Measurements from ENCODE around the gene FBXW5. TPM values are rescaled to one million over a fixed set of nuclear protein-coding genes. Genes with fewer than 3 reads are reported as not detected.

FBXW5 gene
- total RNA-seq, 4 donors from 2014 or later = 67.4 to 111 (median 75.3) TPM

- peaks cover 8 to 16% of the 10 kb centered on the region in 2 donors for H3K27me3 ChIP-seq
Observed at GRCh38 chr9:136988872-136989271, 44.3 kb upstream of the FBXW5 start.

GRCh38 chr9:136985853-136986252, 41.3 kb upstream of the FBXW5 start:
- Histone ChIP-seq H3K27ac (no peak overlapping the region), H3K36me3 (no peaks in the 10 kb centered on the region), H3K9me3 (no peaks in the 10 kb centered on the region), H3K27me3 (peaks cover 8 to 16% of the 10 kb centered on the region in 2 donors), H3K4me1 (no peaks in the 10 kb centered on the region), H3K4me3 (no peak overlapping the region)
- DNase-seq = no peak
- intact Hi-C loops (cut with DNase I; ENCODE audit: low total_unique reads) = no loop called here
- TF ChIP-seq POLR2A (IDR thresholded peaks at IDR 0.05) = no peak
- no peak for TF ChIP-seq CTCF (IDR thresholded peaks at IDR 0.05)

More at GRCh38 chr9:136988872-136989271, 44.3 kb upstream of the FBXW5 start:
- intact Hi-C loops (cut with DNase I; ENCODE audit: low total_unique reads) = no loop called here
- no peak for TF ChIP-seq CTCF (IDR thresholded peaks at IDR 0.05)
- no peak for DNase-seq
- H3K27ac ChIP-seq = no peak overlapping the region
- no peaks in the 10 kb centered on the region for H3K9me3 ChIP-seq
- peaks cover 0 to 6% of the 10 kb centered on the region in 2 donors for H3K4me1 ChIP-seq
- H3K4me3 ChIP-seq = no peak overlapping the region
- H3K36me3 ChIP-seq = no peaks in the 10 kb centered on the region

GRCh38 chr9:136985027-136985602, 40.6 kb upstream of the FBXW5 start:
- intact Hi-C loops (cut with DNase I; ENCODE audit: low total_unique reads) = no loop called here
- H3K4me1 ChIP-seq = no peaks in the 10 kb centered on the region
- H3K36me3 ChIP-seq = no peaks in the 10 kb centered on the region
- H3K9me3 ChIP-seq = no peaks in the 10 kb centered on the region
- peaks cover 8 to 16% of the 10 kb centered on the region in 2 donors for H3K27me3 ChIP-seq
- H3K27ac ChIP-seq = no peak overlapping the region
- TF ChIP-seq CTCF (IDR thresholded peaks at IDR 0.05) = no peak
- TF ChIP-seq POLR2A (IDR thresholded peaks at IDR 0.05) = no peak
- no peak for DNase-seq
- no peak overlapping the region for H3K4me3 ChIP-seq

GRCh38 chr9:136984464-136985026, 40.0 kb upstream of the FBXW5 start:
- no peak overlapping the region for H3K4me3 ChIP-seq
- peaks cover 8 to 16% of the 10 kb centered on the region in 2 donors for H3K27me3 ChIP-seq
- TF ChIP-seq CTCF (IDR thresholded peaks at IDR 0.05) (no peak), POLR2A (IDR thresholded peaks at IDR 0.05) (no peak)
- H3K27ac ChIP-seq = no peak overlapping the region
- no peaks in the 10 kb centered on the region for H3K36me3 ChIP-seq
- no peak for DNase-seq
- intact Hi-C loops (cut with DNase I; ENCODE audit: low total_unique reads) = no loop called here
- no peaks in the 10 kb centered on the region for H3K4me1 ChIP-seq
- no peaks in the 10 kb centered on the region for H3K9me3 ChIP-seq

GRCh38 chr9:136983656-136984314, 39.2 kb upstream of the FBXW5 start:
- H3K4me3 ChIP-seq = no peak overlapping the region
- H3K27me3 ChIP-seq = peaks cover 8 to 16% of the 10 kb centered on the region in 2 donors
- no peak for DNase-seq
- H3K4me1 ChIP-seq = no peaks in the 10 kb centered on the region
- H3K27ac ChIP-seq = no peak overlapping the region
- intact Hi-C loops (cut with DNase I; ENCODE audit: low total_unique reads) = no loop called here
- TF ChIP-seq CTCF (IDR thresholded peaks at IDR 0.05) = no peak
- no peak for TF ChIP-seq POLR2A (IDR thresholded peaks at IDR 0.05)
- H3K36me3 ChIP-seq = no peaks in the 10 kb centered on the region
- no peaks in the 10 kb centered on the region for H3K9me3 ChIP-seq

All from uterus (tissue), 4 donors.